ENCODE data around the gene GHRL.

GHRL gene

DNA sequence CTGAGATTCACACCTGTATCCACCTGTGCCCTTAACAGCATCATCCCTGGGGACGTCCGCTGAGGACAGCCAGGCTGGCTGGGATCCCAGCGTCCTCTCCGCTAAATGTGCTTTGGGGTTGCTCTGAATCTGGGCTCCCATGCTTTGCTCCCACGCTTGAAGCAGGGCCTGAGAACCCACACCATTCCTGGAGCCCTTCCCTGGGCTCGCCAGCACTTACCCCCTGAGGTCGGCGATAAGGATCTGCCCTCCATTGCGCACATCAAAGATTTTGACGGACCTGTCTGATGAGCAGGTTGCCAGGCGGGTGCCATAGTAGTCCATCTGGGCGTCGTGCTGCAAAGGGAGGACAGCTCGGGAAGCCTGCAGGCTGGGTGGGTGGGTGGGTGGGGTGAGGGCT, 22.4 kb upstream of the GHRL start:
- no peak overlapping the region for H2AFZ ChIP-seq (ENCODE audit: low read depth, low read length)
- H3K79me2 ChIP-seq (ENCODE audit: low read length), result peaks cover 32% of the 10 kb centered on the region
- no peaks in the 10 kb centered on the region for H3K9me3 ChIP-seq (ENCODE audit: insufficient read depth, low read length)
- no peak overlapping the region for H3K4me3 ChIP-seq (ENCODE audit: low read length)
- H3K9ac ChIP-seq (ENCODE audit: low read length), result no peak overlapping the region
- H3K4me1 ChIP-seq (ENCODE audit: low read length), result peaks cover 19% of the 10 kb centered on the region
- H4K20me1 ChIP-seq (ENCODE audit: insufficient read depth, low read length), result peaks cover 19% of the 10 kb centered on the region
- TF ChIP-seq, protein P1, sequence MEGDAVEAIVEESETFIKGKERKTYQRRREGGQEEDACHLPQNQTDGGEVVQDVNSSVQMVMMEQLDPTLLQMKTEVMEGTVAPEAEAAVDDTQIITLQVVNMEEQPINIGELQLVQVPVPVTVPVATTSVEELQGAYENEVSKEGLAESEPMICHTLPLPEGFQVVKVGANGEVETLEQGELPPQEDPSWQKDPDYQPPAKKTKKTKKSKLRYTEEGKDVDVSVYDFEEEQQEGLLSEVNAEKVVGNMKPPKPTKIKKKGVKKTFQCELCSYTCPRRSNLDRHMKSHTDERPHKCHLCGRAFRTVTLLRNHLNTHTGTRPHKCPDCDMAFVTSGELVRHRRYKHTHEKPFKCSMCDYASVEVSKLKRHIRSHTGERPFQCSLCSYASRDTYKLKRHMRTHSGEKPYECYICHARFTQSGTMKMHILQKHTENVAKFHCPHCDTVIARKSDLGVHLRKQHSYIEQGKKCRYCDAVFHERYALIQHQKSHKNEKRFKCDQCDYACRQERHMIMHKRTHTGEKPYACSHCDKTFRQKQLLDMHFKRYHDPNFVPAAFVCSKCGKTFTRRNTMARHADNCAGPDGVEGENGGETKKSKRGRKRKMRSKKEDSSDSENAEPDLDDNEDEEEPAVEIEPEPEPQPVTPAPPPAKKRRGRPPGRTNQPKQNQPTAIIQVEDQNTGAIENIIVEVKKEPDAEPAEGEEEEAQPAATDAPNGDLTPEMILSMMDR (IDR thresholded peaks at IDR 0.05; ENCODE audit: low read depth, low read length), result no peak
- no peak for TF ChIP-seq EZH2phosphoT487 (IDR thresholded peaks at IDR 0.05; ENCODE audit: low read depth)
- peaks cover 71% of the 10 kb centered on the region for H3K36me3 ChIP-seq (replicated peaks; ENCODE audit: low read depth, low read length)
- H3K4me2 ChIP-seq (ENCODE audit: low read length), result no peak overlapping the region
- no peaks in the 10 kb centered on the region for H3K27me3 ChIP-seq (ENCODE audit: low read depth, low read length)
- no peak overlapping the region for H3K27ac ChIP-seq (ENCODE audit: low read length)

- H4K20me1 ChIP-seq (ENCODE audit: insufficient read depth, low read length), result peaks cover 10% of the 10 kb centered on the region
- peaks cover 9% of the 10 kb centered on the region for H3K79me2 ChIP-seq (ENCODE audit: low read length)
- no peak overlapping the region for H2AFZ ChIP-seq (ENCODE audit: low read depth, low read length)
- peaks cover 10% of the 10 kb centered on the region for H3K4me1 ChIP-seq (ENCODE audit: low read length)
- no peaks in the 10 kb centered on the region for H3K27me3 ChIP-seq (ENCODE audit: low read depth, low read length)
- H3K27ac ChIP-seq (ENCODE audit: low read length), result no peak overlapping the region
- no peak overlapping the region for H3K9ac ChIP-seq (ENCODE audit: low read length)
- H3K4me2 ChIP-seq (ENCODE audit: low read length), result no peak overlapping the region
- TF ChIP-seq, protein P1 (IDR thresholded peaks at IDR 0.05; ENCODE audit: low read depth, low read length), result no peak
- TF ChIP-seq EZH2phosphoT487 (IDR thresholded peaks at IDR 0.05; ENCODE audit: low read depth), result no peak
- no peaks in the 10 kb centered on the region for H3K9me3 ChIP-seq (ENCODE audit: insufficient read depth, low read length)
- peaks cover 74% of the 10 kb centered on the region for H3K36me3 ChIP-seq (replicated peaks; ENCODE audit: low read depth, low read length)
- H3K4me3 ChIP-seq (ENCODE audit: low read length), result no peak overlapping the region
Observed at GRCh38 chr3:10312861-10313260, 20.1 kb upstream of the GHRL start.

DNA sequence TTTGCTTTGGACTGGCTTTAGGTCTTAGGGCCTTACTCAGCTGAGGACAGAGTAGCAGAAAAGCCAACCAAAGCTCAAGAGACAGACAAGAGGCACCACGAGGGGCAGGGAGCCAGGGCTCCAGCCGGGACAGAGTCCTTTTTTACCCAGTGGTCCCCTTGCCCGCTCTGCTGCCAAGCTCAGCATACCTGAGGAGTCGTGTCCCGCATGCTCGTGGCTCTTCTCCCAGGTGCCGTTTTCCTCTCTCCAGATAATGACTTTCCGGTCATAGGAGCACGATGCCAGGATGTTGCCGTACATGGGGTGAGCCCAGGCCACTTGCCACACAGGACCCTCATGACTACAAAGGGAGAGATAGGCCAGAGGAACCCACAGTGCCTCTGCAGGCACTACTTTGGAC, 19.6 kb upstream of the GHRL start:
- no peak overlapping the region for H3K4me2 ChIP-seq (ENCODE audit: low read length)
- no peak overlapping the region for H2AFZ ChIP-seq (ENCODE audit: low read depth, low read length)
- H3K79me2 ChIP-seq (ENCODE audit: low read length), result peaks cover 5% of the 10 kb centered on the region; the same call in 1 of the 2 replicates
- peaks cover 10% of the 10 kb centered on the region for H3K4me1 ChIP-seq (ENCODE audit: low read length)
- H3K27ac ChIP-seq (ENCODE audit: low read length), result no peak overlapping the region
- no peaks in the 10 kb centered on the region for H3K9me3 ChIP-seq (ENCODE audit: insufficient read depth, low read length)
- H4K20me1 ChIP-seq (ENCODE audit: insufficient read depth, low read length), result peaks cover 8% of the 10 kb centered on the region
- no peaks in the 10 kb centered on the region for H3K27me3 ChIP-seq (ENCODE audit: low read depth, low read length)
- H3K4me3 ChIP-seq (ENCODE audit: low read length), result no peak overlapping the region
- TF ChIP-seq, protein P1 (IDR thresholded peaks at IDR 0.05; ENCODE audit: low read depth, low read length), result no peak
- TF ChIP-seq EZH2phosphoT487 (IDR thresholded peaks at IDR 0.05; ENCODE audit: low read depth), result no peak
- H3K9ac ChIP-seq (ENCODE audit: low read length), result no peak overlapping the region
- peaks cover 74% of the 10 kb centered on the region for H3K36me3 ChIP-seq (replicated peaks; ENCODE audit: low read depth, low read length)

GRCh38 chr3:10311710-10312109, 19.0 kb upstream of the GHRL start:
- no peak overlapping the region for H3K27ac ChIP-seq (ENCODE audit: low read length)
- no peak overlapping the region for H3K4me3 ChIP-seq (ENCODE audit: low read length)
- no peaks in the 10 kb centered on the region for H3K9me3 ChIP-seq (ENCODE audit: insufficient read depth, low read length)
- H3K4me2 ChIP-seq (ENCODE audit: low read length), result no peak overlapping the region
- no peak overlapping the region for H3K9ac ChIP-seq (ENCODE audit: low read length)
- no peaks in the 10 kb centered on the region for H3K27me3 ChIP-seq (ENCODE audit: low read depth, low read length)
- H2AFZ ChIP-seq (ENCODE audit: low read depth, low read length), result no peak overlapping the region
- no peaks in the 10 kb centered on the region for H3K79me2 ChIP-seq (ENCODE audit: low read length)
- peaks cover 7% of the 10 kb centered on the region for H4K20me1 ChIP-seq (ENCODE audit: insufficient read depth, low read length)
- H3K4me1 ChIP-seq (ENCODE audit: low read length), result peaks cover 10% of the 10 kb centered on the region
- peaks cover 68% of the 10 kb centered on the region for H3K36me3 ChIP-seq (replicated peaks; ENCODE audit: low read depth, low read length)
- TF ChIP-seq EZH2phosphoT487 (IDR thresholded peaks at IDR 0.05; ENCODE audit: low read depth), result no peak
- TF ChIP-seq, protein P1 (IDR thresholded peaks at IDR 0.05; ENCODE audit: low read depth, low read length), result no peak
